HG02610 (cell line): ENCODE results near the gene NDUFC2.
"Not testable (repeated sequence)": the region's sequence is repeated elsewhere in the genome, so short reads cannot be mapped to it uniquely, and the experiment has no call there.

Experiments used
- ATAC-seq: cut with Tn5 transposase; IDR thresholded peaks from one replicate; pipeline ENCODE4 v1.9.1; 2021; ENCODE audit warnings: mild to moderate bottlenecking, moderate library complexity; ENCODE audit not compliant: unreplicated experiment

The NDUFC2 gene

DNA sequence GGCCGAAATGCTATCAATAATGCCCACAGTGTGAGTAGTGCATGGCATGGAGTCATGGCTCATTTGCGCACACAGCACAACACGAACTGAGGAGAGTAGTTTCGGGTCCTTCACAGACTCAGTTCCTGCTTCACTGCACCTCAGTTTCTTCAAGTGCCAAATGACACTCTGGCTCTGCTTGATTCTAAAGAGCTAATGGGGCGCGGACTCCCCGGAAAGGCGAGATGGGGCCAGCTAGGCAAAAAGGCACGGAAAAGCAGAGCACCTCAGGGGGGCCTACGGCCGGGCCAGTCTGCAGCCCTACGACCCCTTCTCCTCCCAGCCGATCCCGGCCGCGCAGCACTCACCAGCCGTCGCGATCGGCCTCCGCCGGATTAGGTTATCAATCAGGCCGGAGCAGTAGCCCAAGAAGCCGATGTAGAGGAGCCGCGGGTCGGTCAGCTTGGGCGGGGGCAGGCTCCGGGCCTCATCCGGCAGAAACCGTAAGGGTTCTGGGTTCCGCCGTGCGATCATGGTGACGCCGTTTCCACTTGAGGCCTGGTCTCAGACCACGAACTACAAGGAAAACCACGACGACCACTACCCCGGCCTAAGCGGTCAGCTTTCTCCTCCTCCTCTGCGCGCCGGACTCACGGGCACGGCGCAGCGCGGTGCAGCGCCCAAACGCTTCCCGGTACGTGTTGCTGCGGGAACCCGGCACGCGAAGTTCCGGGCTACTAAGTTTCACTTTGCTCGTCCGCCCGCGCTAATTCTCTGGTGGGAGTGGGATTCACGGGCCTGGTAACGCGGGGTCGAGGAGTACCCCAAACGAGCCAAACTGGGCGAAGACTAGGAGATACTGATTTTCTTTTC lies at the start of gene NDUFC2:
NDUFC2 (minus strand) TSS at position 631 of the 852 bp plus-strand sequence; CDS start at position 513, 118 bp downstream.
- peak; percentile 85 for ATAC-seq

DNA sequence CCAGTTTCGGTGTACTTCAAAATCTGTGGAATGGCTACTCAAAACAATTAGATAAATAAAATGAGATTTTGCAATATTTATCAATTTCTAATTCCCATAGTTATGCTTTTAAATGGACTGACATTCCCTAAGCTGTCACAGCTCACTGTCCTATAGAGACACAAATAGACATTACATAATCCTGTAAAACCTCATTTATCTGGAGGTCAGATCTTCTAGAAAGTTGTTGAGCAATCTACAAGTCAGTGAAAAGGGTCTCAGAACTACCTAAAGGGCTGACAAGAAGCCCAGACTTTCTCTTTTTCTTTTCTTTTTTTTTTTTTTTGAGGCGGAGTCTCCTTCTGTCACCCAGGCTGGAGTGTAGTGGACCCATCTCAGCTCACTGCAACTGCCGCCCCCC lies 47.7 kb upstream of the NDUFC2 start:
- ATAC-seq: no peak

GRCh38 chr11:78112582-78113275 lies 33.1 kb upstream of the NDUFC2 start:
- no peak for ATAC-seq

GRCh38 chr11:78111298-78111697 lies 31.6 kb upstream of the NDUFC2 start:
- no peak for ATAC-seq

GRCh38 chr11:78110830-78111229 lies 31.2 kb upstream of the NDUFC2 start:
- no peak for ATAC-seq

- ATAC-seq: no peak
Observed at GRCh38 chr11:78110351-78110750, 30.7 kb upstream of the NDUFC2 start.

- ATAC-seq: no peak
Observed at GRCh38 chr11:78109081-78110015, 29.7 kb upstream of the NDUFC2 start.

DNA sequence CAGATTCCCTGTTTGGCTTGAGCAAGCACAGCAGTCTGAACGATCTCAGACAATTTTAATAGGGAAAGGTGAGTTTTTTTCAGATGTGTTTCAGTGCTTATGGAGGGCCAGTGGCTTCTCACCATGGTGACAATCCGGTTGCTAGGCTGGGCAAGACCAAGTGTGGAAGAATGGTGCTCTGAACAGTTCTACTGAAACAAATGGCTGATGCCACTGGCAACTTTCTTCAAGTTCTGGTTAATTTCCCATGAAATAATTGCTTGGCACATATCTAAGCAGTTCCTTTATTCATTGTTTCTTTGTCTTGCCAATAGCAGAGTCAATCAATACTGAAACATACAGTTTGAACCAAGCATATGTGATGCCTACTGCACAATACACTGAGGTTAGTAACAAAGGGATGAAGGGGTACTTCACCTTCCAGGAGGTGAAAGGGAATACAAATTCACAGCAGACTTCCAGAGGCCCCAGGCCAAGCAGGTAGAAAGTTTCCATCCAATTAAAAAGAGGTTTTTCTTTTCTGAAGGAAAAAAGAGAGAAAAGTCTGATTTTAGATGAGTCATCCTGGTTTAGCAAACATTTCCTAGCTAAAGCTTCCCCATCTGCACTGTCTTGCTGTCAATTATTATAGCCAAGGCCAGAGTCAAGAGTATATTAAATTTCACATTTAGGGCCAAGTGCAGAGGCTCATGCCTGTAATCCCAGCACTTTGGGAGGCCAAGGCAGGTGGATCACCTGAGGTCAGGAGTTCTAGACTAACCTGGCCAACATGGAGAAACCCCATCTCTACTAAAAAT lies 21.2 kb upstream of the NDUFC2 start:
- no peak for ATAC-seq

DNA sequence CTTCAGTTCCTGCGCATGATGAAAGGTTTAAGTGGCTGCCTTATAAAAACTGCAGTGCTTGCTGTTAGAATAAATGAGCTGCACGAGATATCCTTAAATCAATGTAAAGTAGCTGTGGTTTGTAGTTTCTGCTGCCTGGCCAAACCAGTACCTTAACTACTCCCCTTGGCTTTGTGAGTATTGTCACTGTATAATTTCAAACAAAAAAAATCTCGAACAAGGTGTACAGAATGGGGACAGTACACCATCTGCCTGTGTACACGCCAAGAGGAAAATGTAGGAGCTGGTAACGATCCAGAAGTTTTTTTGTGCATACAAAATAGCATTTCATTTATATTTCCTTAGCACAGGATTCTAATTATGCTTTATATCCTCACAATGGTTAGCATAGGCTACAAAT lies 20.6 kb upstream of the NDUFC2 start:
- ATAC-seq: no peak

DNA sequence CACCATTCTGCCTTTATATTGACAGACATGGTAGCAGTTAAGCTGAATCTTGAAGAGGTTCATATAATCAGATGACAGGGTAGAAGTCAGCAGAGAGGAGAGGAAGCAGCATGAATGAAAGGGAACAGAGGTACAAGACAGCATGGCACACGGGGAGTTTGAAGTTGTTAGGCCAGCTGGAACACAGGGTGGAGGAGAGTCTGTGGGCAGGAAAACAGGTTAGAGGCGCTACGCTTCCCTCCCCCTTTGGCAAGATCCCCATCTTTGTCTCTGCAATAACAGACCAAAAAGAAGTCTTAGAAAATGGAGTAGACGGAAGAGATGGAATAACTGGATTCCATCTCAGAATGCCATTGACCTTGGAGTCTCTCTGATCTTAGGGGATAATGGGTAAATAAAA lies 20.0 kb upstream of the NDUFC2 start:
- ATAC-seq: no peak

DNA sequence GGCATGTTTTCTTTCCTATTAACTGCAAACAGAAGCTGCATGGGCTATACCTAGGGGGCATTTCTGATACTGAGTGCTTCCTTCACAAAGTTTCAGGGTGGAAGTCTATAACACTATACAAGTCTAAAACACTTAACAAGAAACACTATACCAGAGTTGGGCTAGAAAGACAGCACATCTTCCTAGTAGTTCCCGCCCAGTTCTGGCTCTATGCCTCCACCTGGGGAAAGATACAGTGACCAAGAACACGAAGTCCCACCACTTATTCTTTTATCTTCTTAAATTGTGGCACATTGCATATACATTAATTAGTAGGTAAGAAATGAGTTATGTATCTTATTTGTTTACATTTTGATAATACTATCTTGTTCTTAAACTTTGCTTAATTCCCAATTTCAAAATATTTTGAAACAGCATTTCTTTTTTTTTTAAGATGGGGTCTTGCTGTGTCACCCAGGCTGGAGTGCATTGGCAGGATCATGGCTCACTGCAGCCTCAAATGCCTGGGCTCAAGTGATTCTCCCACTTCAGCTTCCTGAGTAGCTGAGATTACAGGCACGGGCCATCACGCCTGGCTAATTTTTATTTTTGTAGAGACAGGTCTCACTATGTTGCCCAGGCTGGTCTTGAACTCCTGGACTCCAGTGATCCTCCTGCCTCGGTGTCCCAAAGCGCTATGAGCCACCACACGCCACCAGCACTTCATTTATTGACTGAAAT lies 18.2 kb upstream of the NDUFC2 start:
- no peak for ATAC-seq

- peak; percentile 40 for ATAC-seq
Observed at GRCh38 chr11:78094250-78094649, 14.6 kb upstream of the NDUFC2 start.

GRCh38 chr11:78086521-78087074 lies 6.9 kb upstream of the NDUFC2 start:
- ATAC-seq: not testable (repeated sequence)

DNA sequence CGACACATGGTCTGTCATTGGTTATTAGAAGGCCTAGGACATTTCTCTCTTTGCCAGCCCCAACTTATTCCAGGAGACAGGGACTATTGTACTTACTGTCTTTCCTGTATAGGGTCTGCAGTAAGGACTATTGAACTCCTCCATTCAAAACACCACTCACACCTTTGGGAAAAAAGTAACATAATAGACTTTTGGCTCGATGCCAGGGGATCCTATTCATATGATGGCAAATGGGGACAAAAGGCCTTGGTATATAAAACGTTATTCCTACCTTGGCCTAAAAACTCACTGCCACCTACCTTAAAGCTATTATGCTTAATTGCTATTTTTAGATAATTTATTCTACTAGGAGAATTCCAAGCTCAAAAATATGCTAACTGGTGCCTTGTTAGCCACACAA lies 6.3 kb upstream of the NDUFC2 start:
- ATAC-seq: no peak

DNA sequence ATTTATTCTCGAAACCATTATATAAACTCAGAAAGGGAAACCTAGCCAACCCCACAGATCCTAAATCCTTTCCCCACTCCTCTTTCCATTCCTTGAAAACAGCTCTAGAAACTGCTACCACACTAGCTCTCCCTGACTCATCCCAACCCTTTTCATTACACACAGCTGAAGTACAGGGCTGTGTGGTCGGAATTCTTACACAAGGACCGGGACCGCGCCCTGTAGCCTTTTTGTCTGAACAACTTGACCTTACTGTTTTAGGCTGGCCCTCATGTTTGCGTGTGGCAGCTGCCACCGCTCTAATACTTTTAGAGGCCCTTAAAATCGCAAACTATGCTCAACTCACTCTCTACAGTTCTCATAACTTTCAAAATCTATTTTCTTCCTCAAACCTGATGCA lies 4.8 kb upstream of the NDUFC2 start:
- not testable (repeated sequence) for ATAC-seq

DNA sequence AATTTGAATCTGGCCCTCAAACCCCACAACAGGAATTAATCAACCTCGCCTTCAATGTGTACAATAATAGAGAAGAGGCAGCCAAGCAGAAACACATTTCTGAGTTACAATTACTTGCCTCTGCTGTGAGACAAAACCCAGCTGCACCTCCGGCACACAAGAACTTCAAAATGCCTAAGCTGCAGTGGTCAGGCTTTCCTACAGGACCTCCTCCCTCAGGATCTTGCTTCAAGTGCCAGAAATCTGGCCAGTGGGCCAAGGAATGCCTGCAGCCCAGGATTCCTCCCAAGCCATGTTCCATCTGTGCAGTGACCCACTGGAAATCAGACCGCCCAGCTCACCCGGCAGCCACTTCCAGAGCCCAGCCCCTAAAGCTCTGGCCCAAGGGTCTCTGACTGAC lies 3.4 kb upstream of the NDUFC2 start:
- no peak for ATAC-seq

DNA sequence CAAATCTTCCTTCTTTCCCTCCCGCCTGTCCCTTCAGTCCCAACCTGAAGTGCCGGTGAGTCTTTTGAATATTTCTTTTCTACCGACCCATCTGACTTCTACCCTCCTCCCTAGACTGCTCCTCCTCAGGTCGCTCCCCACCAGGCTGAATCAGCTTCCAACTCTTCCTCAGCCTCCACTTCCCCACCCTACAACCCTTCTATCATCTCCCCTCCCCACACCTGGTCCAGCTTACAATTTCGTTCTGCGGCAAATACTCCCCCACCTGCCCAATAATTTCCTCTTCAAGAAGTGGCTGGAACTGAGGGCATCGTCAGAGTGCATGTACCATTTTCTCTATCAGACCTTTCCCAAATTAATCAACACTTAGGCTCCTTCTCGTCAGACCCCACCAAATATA lies 2.5 kb upstream of the NDUFC2 start:
- no peak for ATAC-seq

DNA sequence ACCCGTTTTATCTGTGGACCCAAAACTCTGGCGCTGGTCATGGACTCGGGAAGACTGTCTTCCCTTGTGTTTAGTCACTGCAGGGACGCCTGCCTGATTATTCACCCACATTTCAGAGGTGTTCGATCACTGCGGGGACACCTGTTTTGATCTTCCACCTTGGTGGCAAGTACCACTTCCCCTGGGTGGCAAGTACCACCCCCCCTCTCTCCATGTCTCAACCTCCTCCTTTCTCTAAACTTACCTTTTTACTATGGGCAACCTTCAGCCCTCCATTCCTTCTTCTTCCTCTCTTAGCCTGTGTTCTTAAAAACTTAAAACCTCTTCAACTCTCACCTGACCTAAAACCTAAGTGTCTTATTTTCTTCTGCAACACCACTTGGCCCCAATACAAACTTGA lies 1.9 kb upstream of the NDUFC2 start:
- ATAC-seq: no peak

GRCh38 chr11:78080818-78081495 lies 1.3 kb upstream of the NDUFC2 start:
- ATAC-seq: no peak
